Thyroid gland (tissue), 4 donors: Measurements from ENCODE around the gene ENGASE. TPM values are rescaled to one million over a fixed set of nuclear protein-coding genes. Genes with fewer than 3 reads are reported as not detected.

ENCODE experiments used
- DNase-seq, 2 donors: peaks; one replicate each; pipeline ENCODE4 v3.0.0-alpha.2; 2019
- H3K27ac ChIP-seq, 3 donors: fragments of 200-600 bp; sonication (generic); 1 replicate in 2 of 3; 2 replicates in 1 of 3; pipeline ENCODE4 v1.5.1; 2016 to 2019; ENCODE audit warnings: mild to moderate bottlenecking in 1 of 3, moderate library complexity in 1 of 3
- H3K27me3 ChIP-seq: fragments of 200-600 bp; sonication (generic); one replicate; pipeline ENCODE4 v1.5.1; 2019
- H3K36me3 ChIP-seq, 2 donors: fragments of 200-600 bp; sonication (generic); one replicate each; pipeline ENCODE4 v1.5.1; 2016 to 2019
- H3K4me1 ChIP-seq, 2 donors: fragments of 200-600 bp; sonication (generic); one replicate each; pipeline ENCODE4 v1.5.1; 2017 to 2019
- H3K4me3 ChIP-seq, 3 donors: fragments of 200-600 bp; sonication (generic); replicated peaks in 1 of 3; 1 replicate in 2 of 3; 2 replicates in 1 of 3; pipeline ENCODE4 v1.5.1; 2016; ENCODE audit warnings: mild to moderate bottlenecking in 1 of 3
- H3K9me3 ChIP-seq: fragments of 200-600 bp; sonication (generic); one replicate; pipeline ENCODE4 v1.5.1; 2017
- POLR2A ChIP-seq, 2 donors: fragments of 450-650 bp; IDR thresholded peaks; one replicate each; pipeline ENCODE4 v1.6.1; 2017; ENCODE audit warnings: antibody characterized with exemption in 2 of 2, mild to moderate bottlenecking in 2 of 2, moderate library complexity in 1 of 2
- WGBS, 2 donors: methylation state at CpG; one replicate each; pipeline ENCODE4 v1.1.5; 2017; 5-methylcytosine and 5-hydroxymethylcytosine counted together
- intact Hi-C: fragments of 100-400 bp; cut with DNase I; formaldehyde crosslinking; loops from one replicate; pipeline ENCODE4 v1.15.1; 2023
- total RNA-seq, 4 donors: library from RNA; depleted of rRNA; stranded (reverse); fragments of >200 nt; gene quantifications; one replicate each; pipeline ENCODE4 v1.2.3, GENCODE V29; 2016
- TF ChIP-seq, protein P1 (sequence below), 6 experiments: fragments of 200-600 bp in 3 of 6; fragments of 450-650 bp in 3 of 6; sonication (generic) in 3 of 6; IDR thresholded peaks; one replicate each; pipeline ENCODE4 v1.5.1; 2016 to 2019; ENCODE audit warnings: antibody characterized with exemption in 6 of 6, mild to moderate bottlenecking in 2 of 6, inconsistent platforms in 1 of 6, moderate library complexity in 1 of 6

Gene ENGASE
- total RNA-seq, 4 donors from 2014 or later: 23.9 to 37.1 (median 31.2) TPM

- Histone ChIP-seq H3K9me3 (no peaks in the 10 kb centered on the region), H3K27me3 (no peaks in the 10 kb centered on the region), H3K36me3 (no peaks in the 10 kb centered on the region), H3K4me3 (no peak overlapping the region), H3K4me1 (no peaks in the 10 kb centered on the region), H3K27ac (no peak overlapping the region)
- DNase-seq: peak; percentile 31 to 40
- intact Hi-C loops: no loop called here
- 5 to 7% methylated on average over 3 of the region's 22 CpGs for WGBS, 2 donors
- TF ChIP-seq, protein P1, sequence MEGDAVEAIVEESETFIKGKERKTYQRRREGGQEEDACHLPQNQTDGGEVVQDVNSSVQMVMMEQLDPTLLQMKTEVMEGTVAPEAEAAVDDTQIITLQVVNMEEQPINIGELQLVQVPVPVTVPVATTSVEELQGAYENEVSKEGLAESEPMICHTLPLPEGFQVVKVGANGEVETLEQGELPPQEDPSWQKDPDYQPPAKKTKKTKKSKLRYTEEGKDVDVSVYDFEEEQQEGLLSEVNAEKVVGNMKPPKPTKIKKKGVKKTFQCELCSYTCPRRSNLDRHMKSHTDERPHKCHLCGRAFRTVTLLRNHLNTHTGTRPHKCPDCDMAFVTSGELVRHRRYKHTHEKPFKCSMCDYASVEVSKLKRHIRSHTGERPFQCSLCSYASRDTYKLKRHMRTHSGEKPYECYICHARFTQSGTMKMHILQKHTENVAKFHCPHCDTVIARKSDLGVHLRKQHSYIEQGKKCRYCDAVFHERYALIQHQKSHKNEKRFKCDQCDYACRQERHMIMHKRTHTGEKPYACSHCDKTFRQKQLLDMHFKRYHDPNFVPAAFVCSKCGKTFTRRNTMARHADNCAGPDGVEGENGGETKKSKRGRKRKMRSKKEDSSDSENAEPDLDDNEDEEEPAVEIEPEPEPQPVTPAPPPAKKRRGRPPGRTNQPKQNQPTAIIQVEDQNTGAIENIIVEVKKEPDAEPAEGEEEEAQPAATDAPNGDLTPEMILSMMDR (IDR thresholded peaks at IDR 0.05): no peak
- TF ChIP-seq POLR2A (IDR thresholded peaks at IDR 0.05): no peak
Observed at GRCh38 chr17:79125503-79125902, 50.9 kb downstream of the ENGASE start.

DNA sequence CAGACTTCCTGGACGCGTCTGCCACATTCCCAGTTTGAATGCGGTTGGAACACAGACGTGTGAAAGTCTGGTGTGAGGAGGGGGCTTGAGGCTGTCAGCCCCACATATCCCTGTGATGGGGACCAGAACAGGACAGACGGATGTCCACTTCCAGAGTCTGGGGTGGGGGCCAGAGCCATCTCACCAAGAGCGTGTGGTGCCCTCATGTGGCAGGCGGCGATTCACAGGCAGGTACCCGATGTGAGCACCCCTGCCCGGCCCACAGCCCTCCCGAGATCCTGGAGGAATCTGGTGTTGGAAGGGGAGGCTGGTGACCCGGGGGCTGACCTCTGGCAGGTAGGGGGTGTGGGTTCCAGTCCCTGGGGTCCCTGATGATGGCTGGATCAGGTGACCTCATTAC lies 51.5 kb downstream of the ENGASE start:
- peak; percentile 14 to 27 for DNase-seq
- no peak overlapping the region for H3K4me3 ChIP-seq
- intact Hi-C loops: no loop called here
- H3K27me3 ChIP-seq: no peaks in the 10 kb centered on the region
- TF ChIP-seq, protein P1 (IDR thresholded peaks at IDR 0.05): peak in 1 of 6 experiments; percentile 20
- no peak for TF ChIP-seq POLR2A (IDR thresholded peaks at IDR 0.05)
- H3K4me1 ChIP-seq: no peaks in the 10 kb centered on the region
- no peaks in the 10 kb centered on the region for H3K36me3 ChIP-seq
- H3K9me3 ChIP-seq: no peaks in the 10 kb centered on the region
- WGBS, 2 donors: 40% methylated on average over 9 to 11 of the region's 12 CpGs
- H3K27ac ChIP-seq: no peak overlapping the region

DNA sequence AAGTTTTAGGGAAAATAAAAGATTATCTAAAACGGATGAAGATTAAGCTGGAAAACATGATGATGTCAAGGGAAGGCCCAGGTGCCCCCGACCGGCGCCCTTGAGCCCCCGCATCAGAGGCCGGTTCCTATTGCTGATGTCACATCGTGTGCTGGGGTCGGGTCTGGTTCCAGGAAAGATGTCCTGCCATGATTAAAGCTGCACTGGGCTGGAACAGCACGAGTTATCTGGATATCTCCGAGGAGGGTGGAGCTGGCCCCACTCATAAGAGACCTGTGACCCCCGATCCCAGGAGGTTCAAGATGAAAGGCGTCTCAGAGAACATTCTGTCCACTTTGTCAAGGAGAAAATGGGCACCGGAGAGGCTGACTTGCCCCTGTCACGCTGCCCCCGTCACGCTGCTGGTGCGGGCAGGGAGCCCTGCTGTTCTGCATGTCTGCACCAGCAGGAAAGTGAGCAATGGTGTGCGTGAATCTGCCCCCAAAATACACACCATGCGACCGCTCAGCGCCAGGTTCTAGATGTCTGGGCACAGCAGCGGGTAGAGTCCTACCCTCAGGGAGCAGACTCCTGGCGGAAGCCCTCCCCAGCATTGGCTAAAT lies 53.0 kb downstream of the ENGASE start:
- Histone ChIP-seq H3K36me3 (no peaks in the 10 kb centered on the region), H3K4me1 (no peaks in the 10 kb centered on the region), H3K27ac (no peak overlapping the region), H3K27me3 (no peaks in the 10 kb centered on the region), H3K9me3 (no peaks in the 10 kb centered on the region), H3K4me3 (no peak overlapping the region)
- TF ChIP-seq, protein P1 (IDR thresholded peaks at IDR 0.05): no peak
- TF ChIP-seq POLR2A (IDR thresholded peaks at IDR 0.05): no peak
- 63 to 79% methylated on average over 18 to 23 of the region's 23 CpGs for WGBS, 2 donors
- intact Hi-C loops: no loop called here
- no peak for DNase-seq

DNA sequence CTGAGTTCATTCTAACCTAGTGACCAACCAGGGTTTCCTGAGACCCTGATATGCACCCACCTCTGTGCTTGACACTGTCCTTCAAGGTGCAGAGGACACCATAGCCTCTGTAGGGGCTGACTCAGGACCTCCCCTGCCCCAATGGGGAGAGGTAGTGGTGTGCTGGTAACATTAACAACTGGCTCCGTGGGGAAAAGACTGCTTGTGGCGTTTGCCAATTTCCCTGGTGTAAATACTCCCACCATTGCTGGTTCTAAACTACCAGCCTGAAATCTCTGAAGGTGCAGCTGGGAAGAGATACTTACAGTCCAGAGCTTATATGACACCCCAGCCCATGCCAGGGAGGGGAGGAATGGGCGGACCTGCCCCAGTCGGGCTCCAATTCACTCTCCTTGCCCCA lies 54.9 kb downstream of the ENGASE start:
- WGBS, 2 donors: 74 to 79% methylated on average over 4 of the region's 4 CpGs

More for the DNA sequence above, 54.9 kb downstream of the ENGASE start:
- H3K9me3 ChIP-seq: no peaks in the 10 kb centered on the region
- no peaks in the 10 kb centered on the region for H3K27me3 ChIP-seq
- no peak overlapping the region for H3K27ac ChIP-seq
- no peaks in the 10 kb centered on the region for H3K36me3 ChIP-seq
- H3K4me1 ChIP-seq: no peaks in the 10 kb centered on the region
- H3K4me3 ChIP-seq: no peak overlapping the region
- intact Hi-C loops: no loop called here
- TF ChIP-seq POLR2A (IDR thresholded peaks at IDR 0.05): no peak
- TF ChIP-seq, protein P1 (IDR thresholded peaks at IDR 0.05): no peak
- DNase-seq: no peak
